Right hindlimb (tissue), 1 donor: ENCODE measurements around the gene SPAAR.

Experiments
- DNase-seq: peaks from one replicate; pipeline ENCODE4 v3.0.0-alpha.2; 2018

SPAAR gene

GRCh38 chr9:35951736-35952135 is 42.4 kb downstream of the SPAAR start:
- no peak for DNase-seq

GRCh38 chr9:35952526-35953191 is 43.4 kb downstream of the SPAAR start:
- DNase-seq = no peak

GRCh38 chr9:35954942-35955546 is 45.8 kb downstream of the SPAAR start:
- DNase-seq = peak; percentile 69

DNA sequence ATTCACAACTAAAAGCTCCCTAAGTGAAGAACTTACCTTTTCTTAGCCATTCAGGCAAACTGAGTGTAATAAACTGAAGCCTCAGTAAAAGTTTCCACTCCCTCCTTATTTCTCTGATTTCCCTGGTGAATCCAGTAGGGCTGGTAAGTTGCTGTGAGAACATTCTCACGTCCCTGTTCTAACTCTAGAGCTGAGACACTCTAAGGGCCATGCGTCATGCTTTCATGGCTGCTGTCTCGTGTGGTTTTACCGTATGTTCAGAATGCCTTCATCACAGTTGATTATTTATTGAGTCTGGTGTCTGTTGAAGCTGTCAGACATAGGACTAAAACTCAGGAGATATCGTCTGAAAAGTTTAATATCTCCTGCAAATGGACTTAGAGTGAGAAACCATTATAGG is 47.4 kb downstream of the SPAAR start:
- DNase-seq = no peak

- DNase-seq = no peak
Observed at GRCh38 chr9:35958104-35958837, 49.0 kb downstream of the SPAAR start, which contains the start of gene OR2S2. TSS of gene OR2S2 (minus strand) at chr9:35958154. CDS start at chr9:35958098, 56 bp downstream.

GRCh38 chr9:35960039-35960655 is 50.9 kb downstream of the SPAAR start:
- DNase-seq = no peak
